ENCODE measurements around the gene SNX10. TPM values are rescaled to one million over a fixed set of nuclear protein-coding genes. Genes with fewer than 3 reads are reported as not detected.

SNX10 gene
- total RNA-seq, 1 donor from 2014 or later, result 42.1 TPM

DNA sequence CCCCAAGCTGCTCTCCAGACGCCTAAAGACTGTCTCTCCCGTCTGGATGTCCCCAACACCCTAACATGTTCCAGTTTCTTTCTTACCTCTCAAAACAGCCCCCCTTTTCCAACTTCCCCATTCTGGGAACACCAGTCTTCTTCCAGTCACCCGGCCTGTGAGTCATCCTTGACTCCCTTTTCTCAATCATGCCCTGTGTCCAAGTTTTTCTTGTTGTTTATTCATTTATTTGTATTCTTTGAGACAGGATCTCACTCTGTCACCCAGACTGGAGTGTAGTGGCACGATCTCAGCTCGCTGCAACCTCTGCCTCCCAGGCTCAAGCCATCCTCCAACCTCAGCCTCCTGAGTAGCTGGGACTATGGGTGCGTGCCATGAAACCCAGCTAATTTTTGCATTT lies 15.6 kb downstream of the SNX10 start:
- no peaks in the 10 kb centered on the region for H3K9me3 Mint-ChIP-seq
- DNase-seq, result no peak
- intact Hi-C loops (cut with micrococcal nuclease), result no loop called here
- peak overlapping the region; percentile 2 for H3K27ac Mint-ChIP-seq
- peaks cover 28% of the 10 kb centered on the region for H3K36me3 Mint-ChIP-seq (ENCODE audit: low read depth)
- no peak overlapping the region for H3K4me3 Mint-ChIP-seq
- no peaks in the 10 kb centered on the region for H3K27me3 Mint-ChIP-seq
- peaks cover 24% of the 10 kb centered on the region for H3K4me1 Mint-ChIP-seq

DNA sequence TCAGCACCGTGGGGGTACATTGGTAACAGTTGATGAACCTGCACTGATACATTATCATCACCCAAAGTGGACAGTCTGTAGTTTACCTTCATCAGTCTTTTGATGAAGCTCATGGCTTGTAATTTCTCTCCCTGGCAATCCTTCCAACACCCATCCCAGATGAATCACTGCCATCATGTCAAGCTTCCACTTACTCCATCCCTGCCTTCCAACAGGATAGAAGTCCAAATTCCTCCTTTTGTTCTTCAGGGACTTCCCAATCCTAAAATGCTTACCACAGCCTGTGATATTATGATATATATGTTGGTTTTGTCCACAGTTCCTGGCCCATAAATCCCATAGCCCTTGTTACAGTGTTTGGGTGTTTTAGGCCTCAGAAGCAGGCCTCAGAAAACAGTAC lies 16.1 kb downstream of the SNX10 start:
- Mint-ChIP-seq H3K9me3 (no peaks in the 10 kb centered on the region), H3K27me3 (no peaks in the 10 kb centered on the region), H3K27ac (no peak overlapping the region), H3K36me3 (ENCODE audit: low read depth) (peaks cover 25% of the 10 kb centered on the region), H3K4me1 (peaks cover 24% of the 10 kb centered on the region), H3K4me3 (no peak overlapping the region)
- DNase-seq, result no peak
- intact Hi-C loops (cut with micrococcal nuclease), result no loop called here

DNA sequence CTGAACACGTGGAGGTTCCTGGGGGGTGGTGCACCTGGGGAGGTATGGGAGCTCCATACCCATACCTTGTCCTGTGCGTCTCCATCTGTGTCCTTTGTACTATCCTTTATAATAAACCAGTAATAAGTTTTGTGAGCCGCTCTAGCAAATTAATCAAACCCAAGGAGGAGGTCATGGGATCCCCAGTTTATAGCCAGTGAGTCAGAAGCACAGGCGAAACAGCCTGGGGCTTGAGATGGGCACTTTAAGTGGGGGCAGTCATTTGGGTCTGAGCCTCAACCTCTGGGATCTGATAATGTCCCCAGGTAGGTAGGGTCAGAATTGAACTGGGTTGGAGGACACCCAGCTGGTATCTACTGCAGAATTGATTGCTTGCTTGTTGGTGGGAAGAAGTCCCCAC lies 16.9 kb downstream of the SNX10 start:
- intact Hi-C loops (cut with micrococcal nuclease), result no loop called here
- Mint-ChIP-seq H3K9me3 (no peaks in the 10 kb centered on the region), H3K36me3 (ENCODE audit: low read depth) (peaks cover 22% of the 10 kb centered on the region), H3K4me1 (peaks cover 24% of the 10 kb centered on the region), H3K27ac (no peak overlapping the region), H3K27me3 (no peaks in the 10 kb centered on the region), H3K4me3 (no peak overlapping the region)
- DNase-seq, result no peak

DNA sequence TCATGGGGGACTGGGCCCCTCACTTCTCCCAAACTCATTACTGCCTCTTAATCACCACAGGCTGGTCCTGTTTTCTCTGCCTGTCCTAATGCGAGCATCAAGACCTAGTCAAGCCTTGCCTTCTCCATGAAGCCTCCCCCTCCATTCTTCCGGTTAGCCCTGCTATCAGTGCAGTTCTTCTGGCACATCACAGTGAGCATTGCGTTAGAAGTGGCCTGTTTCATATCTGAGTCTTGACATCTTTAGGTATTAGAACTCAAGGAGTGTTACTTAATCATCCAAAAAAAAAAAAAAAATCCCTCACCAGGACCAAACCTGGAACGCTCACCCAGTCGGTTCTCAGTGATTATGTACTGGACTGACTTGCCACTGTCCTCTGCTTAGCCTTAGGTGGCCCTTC lies 17.4 kb downstream of the SNX10 start:
- no peak for DNase-seq
- Mint-ChIP-seq H3K4me3 (no peak overlapping the region), H3K27ac (no peak overlapping the region), H3K9me3 (no peaks in the 10 kb centered on the region), H3K36me3 (ENCODE audit: low read depth) (peaks cover 22% of the 10 kb centered on the region), H3K4me1 (peaks cover 24% of the 10 kb centered on the region), H3K27me3 (no peaks in the 10 kb centered on the region)
- intact Hi-C loops (cut with micrococcal nuclease), result no loop called here

DNA sequence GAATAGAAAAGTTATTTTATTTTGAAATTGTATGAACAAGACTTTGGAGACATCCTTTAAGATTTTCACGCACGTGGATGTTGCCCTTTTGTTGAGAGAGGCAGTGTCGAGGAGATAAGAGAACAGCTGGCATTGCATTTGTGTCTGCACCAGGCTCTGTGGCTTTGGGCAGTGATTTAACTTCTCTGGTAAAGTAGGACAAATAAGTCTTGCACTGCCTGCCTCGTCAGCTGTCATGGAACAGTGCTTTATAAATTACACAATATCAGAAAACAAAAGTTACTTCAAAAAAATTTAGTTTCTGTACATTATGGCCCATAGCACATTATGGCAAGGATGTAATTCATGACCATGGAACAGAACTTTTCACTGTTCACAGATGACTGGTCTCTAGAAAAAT lies 20.1 kb downstream of the SNX10 start:
- H3K4me3 Mint-ChIP-seq, result no peak overlapping the region
- peaks cover 11% of the 10 kb centered on the region for H3K36me3 Mint-ChIP-seq (ENCODE audit: low read depth)
- peaks cover 6% of the 10 kb centered on the region for H3K4me1 Mint-ChIP-seq
- H3K9me3 Mint-ChIP-seq, result no peaks in the 10 kb centered on the region
- H3K27me3 Mint-ChIP-seq, result no peaks in the 10 kb centered on the region
- no peak overlapping the region for H3K27ac Mint-ChIP-seq
- intact Hi-C loops (cut with micrococcal nuclease), result no loop called here
- no peak for DNase-seq

DNA sequence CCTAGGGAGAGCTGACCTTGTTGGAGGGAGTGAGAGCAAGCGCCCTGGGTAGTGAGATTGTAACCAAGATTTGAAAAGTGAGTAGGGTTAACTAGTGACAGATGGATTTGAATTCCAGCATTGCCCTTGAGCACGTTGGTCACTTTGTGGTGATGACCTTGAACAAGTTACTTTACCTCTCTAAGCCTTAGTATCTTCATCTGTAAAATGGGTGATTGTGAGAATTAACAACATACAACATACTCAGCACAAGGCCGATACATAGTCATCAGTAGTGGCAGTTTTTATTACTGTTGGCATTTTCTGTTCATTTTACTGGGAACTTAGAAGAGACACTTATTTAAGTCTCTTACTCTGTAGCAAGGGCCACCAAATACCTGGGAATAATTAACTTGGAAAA lies 25.5 kb downstream of the SNX10 start:
- no peaks in the 10 kb centered on the region for H3K27me3 Mint-ChIP-seq
- intact Hi-C loops (cut with micrococcal nuclease), result no loop called here
- no peaks in the 10 kb centered on the region for H3K9me3 Mint-ChIP-seq
- H3K4me1 Mint-ChIP-seq, result peaks cover 3% of the 10 kb centered on the region
- H3K36me3 Mint-ChIP-seq (ENCODE audit: low read depth), result peaks cover 10% of the 10 kb centered on the region
- H3K4me3 Mint-ChIP-seq, result no peak overlapping the region
- no peak overlapping the region for H3K27ac Mint-ChIP-seq
- DNase-seq, result no peak

DNA sequence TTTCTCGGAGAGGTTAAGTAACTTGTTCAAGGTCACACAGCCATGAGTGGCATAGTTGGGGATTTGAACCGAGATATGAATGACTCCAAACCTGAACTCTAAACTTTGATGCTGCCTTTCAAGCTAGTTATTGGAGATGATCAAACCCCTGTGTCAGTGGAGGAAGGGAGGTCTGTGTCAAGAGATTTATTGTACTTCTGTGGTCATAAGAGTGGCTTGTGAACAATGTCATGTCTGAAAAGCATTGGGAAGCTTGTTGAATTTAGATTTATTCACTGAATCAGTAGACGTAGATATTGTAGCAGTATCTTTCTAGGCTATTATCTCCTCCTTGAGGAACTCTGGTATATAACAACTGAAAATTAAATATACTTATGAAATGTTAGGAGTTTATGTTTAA lies 27.3 kb downstream of the SNX10 start:
- H3K27ac Mint-ChIP-seq, result no peak overlapping the region
- no peaks in the 10 kb centered on the region for H3K9me3 Mint-ChIP-seq
- no peak overlapping the region for H3K4me3 Mint-ChIP-seq
- peaks cover 3% of the 10 kb centered on the region for H3K4me1 Mint-ChIP-seq
- H3K36me3 Mint-ChIP-seq (ENCODE audit: low read depth), result peaks cover 16% of the 10 kb centered on the region
- no peak for DNase-seq
- intact Hi-C loops (cut with micrococcal nuclease), result no loop called here
- H3K27me3 Mint-ChIP-seq, result no peaks in the 10 kb centered on the region

DNA sequence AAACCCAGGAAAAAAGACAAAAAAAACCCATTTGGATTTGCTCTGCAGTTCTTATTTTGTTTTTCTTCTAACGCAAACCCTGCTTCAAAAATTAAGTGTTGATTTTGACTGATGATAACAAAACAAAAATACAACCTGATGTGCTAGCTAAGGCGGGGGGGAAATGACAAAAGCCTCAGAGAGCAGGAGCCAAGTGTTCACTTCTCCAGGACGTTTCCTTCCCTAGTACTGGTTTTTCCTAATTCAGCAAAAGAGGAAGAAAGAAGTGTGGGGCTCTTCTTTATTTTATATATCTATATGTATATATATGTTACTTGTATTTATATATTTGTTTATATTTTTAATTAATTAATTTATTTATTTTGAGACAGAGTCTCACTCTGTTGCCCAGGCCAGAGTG lies 28.0 kb downstream of the SNX10 start:
- Mint-ChIP-seq H3K4me3 (no peak overlapping the region), H3K36me3 (ENCODE audit: low read depth) (peaks cover 16% of the 10 kb centered on the region), H3K27ac (no peak overlapping the region), H3K4me1 (peaks cover 3% of the 10 kb centered on the region), H3K27me3 (no peaks in the 10 kb centered on the region), H3K9me3 (no peaks in the 10 kb centered on the region)
- DNase-seq, result no peak
- intact Hi-C loops (cut with micrococcal nuclease), result no loop called here

DNA sequence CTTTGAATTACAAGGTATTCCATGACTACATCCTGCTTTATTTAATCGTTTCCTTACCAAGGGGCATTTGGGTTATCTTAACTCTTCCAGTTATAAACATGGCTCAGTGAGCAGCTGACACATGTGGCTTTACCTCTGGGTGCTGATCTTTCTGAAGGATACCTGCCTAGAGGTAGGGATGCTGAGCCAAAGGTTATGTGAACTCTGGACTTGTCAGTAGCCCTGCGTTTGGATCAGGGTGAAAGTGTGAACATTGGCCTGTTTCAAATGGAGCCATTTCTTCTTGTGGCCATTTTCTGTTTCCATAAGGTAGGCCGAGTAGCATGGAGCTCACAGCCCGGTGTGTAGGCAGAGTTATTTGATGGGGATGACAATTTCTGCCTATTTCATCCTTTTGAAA lies 29.2 kb downstream of the SNX10 start:
- H3K27me3 Mint-ChIP-seq, result no peaks in the 10 kb centered on the region
- intact Hi-C loops (cut with micrococcal nuclease), result no loop called here
- H3K4me1 Mint-ChIP-seq, result peaks cover 3% of the 10 kb centered on the region
- H3K4me3 Mint-ChIP-seq, result no peak overlapping the region
- no peaks in the 10 kb centered on the region for H3K9me3 Mint-ChIP-seq
- H3K27ac Mint-ChIP-seq, result no peak overlapping the region
- peaks cover 16% of the 10 kb centered on the region for H3K36me3 Mint-ChIP-seq (ENCODE audit: low read depth)
- DNase-seq, result no peak

DNA sequence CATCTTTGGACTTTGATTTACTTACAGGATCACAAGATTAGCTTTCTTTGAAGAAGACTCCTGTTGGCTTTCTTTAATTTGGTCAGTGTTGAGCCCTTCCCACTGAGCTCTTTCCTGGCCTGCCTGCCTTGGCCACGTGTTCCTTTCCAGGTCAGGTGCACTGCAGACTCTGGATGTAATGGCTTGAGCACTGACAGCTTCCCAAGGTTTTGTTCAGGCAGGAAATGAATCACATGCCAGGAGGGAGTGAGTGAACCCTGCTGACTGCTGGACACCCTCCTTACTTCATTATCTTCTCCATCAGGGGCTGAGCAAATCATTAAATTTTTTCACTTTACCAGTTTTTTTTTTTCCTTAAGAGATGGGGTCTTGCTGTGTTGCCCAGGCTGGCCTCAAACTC lies 29.8 kb downstream of the SNX10 start:
- H3K4me1 Mint-ChIP-seq, result peaks cover 3% of the 10 kb centered on the region
- no peaks in the 10 kb centered on the region for H3K27me3 Mint-ChIP-seq
- H3K4me3 Mint-ChIP-seq, result no peak overlapping the region
- H3K9me3 Mint-ChIP-seq, result no peaks in the 10 kb centered on the region
- DNase-seq, result no peak
- no peak overlapping the region for H3K27ac Mint-ChIP-seq
- H3K36me3 Mint-ChIP-seq (ENCODE audit: low read depth), result peaks cover 19% of the 10 kb centered on the region
- intact Hi-C loops (cut with micrococcal nuclease), result no loop called here

DNA sequence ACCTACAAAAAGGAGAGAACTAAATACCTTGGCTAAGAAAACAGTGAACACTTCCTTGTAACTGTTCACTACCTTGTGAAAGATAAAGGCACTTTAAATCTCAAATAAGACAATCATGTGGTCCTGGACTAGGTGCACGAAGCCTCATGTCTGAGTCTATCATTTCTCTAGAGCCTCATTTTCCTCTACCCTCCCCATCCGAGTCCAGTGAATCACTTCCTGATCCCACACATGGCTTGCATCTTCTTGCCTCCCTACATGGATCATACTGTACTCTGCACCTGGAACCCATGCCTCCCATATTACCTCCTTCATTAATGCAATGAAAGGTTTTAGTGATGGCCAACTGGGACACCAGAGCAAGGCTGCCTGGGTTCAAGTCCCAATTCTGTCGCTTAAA lies 34.5 kb downstream of the SNX10 start:
- Mint-ChIP-seq H3K4me1 (peaks cover 12% of the 10 kb centered on the region), H3K9me3 (no peaks in the 10 kb centered on the region), H3K4me3 (no peak overlapping the region), H3K36me3 (ENCODE audit: low read depth) (peaks cover 30% of the 10 kb centered on the region), H3K27ac (no peak overlapping the region), H3K27me3 (no peaks in the 10 kb centered on the region)
- no peak for DNase-seq
- intact Hi-C loops (cut with micrococcal nuclease), result no loop called here

DNA sequence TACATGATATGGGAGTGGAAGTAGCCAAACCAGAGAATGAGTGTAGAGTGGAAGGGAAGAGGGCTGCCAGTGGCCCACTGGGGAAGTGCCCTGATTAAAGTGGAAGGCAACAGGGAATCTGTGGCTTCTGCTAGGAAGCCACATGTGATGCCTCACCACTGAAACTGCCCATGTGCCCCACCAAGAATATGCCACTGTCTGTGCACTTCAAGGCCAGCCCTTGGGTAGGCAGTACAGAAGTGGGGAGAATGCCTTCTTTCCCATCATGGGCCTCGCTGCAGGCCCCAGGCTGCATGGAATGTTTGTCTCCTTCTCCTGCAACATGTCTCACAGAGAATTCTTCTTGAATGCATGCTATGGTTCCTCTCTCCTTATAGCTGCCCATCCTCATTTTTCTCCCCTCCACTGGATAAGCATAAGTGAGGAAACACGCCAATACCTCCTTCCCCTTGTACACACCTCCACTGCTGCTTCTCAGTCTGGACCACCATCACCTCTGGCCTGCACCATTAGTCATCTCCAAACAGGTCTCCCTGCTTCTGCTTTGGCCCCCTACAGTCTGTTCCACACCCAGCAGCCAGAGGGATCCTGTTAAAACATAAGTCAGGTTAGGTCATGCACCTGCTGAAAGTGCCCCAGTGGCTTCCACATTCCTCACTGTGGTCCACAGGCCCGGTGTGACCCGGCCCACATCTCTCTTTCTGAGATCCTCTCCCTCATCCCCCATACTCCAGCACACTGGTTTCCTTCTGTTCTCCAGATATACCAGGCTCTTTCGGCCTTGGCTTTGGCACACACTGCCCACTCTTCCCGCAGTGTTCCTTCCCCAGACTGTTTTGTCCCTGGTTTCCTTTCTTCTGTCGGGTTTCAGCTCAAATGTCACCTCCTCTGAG lies 37.1 kb downstream of the SNX10 start:
- Mint-ChIP-seq H3K4me1 (peaks cover 14% of the 10 kb centered on the region), H3K4me3 (no peak overlapping the region), H3K9me3 (no peaks in the 10 kb centered on the region), H3K27ac (no peak overlapping the region), H3K27me3 (no peaks in the 10 kb centered on the region), H3K36me3 (ENCODE audit: low read depth) (peaks cover 22% of the 10 kb centered on the region)
- DNase-seq, result no peak
- intact Hi-C loops (cut with micrococcal nuclease), result no loop called here

DNA sequence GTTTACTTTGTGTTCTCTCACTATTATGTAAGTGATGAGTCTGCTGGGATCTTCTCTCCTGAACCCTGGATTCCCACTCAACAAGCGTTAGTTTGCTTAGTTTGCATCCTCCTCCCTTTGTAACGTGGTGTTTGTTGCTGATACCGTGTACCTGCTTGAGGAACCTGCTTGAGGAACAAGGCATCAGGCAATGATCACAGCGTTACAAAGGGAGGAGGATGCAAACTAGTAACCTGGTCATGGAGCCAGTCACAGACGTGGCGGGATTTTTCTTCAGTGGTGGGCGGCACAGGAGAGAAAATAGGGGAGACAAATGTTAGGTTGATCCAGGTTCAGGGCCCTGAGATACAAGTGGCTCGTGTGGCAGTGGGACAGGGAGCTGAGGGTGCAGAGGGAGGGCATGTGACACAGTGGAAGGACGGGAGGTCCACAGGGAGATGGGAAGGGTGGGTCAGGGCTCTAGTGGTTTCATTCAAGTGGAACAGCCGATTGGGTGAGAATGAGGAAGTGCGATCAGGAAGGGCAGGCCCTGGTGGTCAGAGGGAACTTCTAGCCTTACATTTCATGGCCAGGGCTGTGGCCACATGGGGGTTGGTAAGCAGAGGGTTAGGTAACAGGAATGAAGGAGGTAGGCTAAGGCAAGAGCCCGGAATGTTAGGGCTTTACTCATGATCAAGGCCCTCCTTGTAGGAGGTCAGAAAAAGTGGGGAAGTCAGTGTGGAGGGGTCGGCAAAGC lies 38.0 kb downstream of the SNX10 start:
- DNase-seq, result no peak
- Mint-ChIP-seq H3K27me3 (no peaks in the 10 kb centered on the region), H3K9me3 (no peaks in the 10 kb centered on the region), H3K4me3 (no peak overlapping the region), H3K27ac (no peak overlapping the region), H3K36me3 (ENCODE audit: low read depth) (peaks cover 27% of the 10 kb centered on the region), H3K4me1 (peaks cover 20% of the 10 kb centered on the region)
- intact Hi-C loops (cut with micrococcal nuclease), result no loop called here

DNA sequence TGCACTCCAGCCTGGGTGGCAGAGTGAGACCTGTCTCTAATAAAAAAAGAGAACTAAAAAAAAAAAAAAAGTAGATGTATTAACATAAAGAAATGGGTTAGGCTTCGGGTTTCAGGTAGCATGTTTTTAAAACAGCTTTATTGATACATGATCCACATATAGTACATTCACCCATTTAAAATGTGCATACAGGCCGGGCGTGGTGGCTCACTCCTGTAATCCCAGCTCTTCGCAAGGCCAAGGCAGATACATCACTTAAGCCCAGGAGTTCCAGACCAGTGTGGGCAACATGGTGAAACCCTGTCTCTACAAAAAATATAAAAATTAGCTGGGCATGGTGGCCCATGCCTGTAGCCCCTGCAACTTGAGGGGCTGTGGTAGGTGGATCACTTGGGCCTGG lies 39.5 kb downstream of the SNX10 start:
- intact Hi-C loops (cut with micrococcal nuclease), result no loop called here

More for the DNA sequence above, 39.5 kb downstream of the SNX10 start:
- no peak for DNase-seq
- Mint-ChIP-seq H3K4me3 (no peak overlapping the region), H3K27me3 (no peaks in the 10 kb centered on the region), H3K27ac (no peak overlapping the region), H3K36me3 (ENCODE audit: low read depth) (peaks cover 31% of the 10 kb centered on the region), H3K4me1 (peaks cover 30% of the 10 kb centered on the region), H3K9me3 (no peaks in the 10 kb centered on the region)
